Measurements from ENCODE around the gene LRRC36.

Gene LRRC36

GRCh38 chr16:67403976-67404555 is 77.5 kb downstream of the LRRC36 start:
- H3K4me1 ChIP-seq (ENCODE audit: control insufficient read depth in 2 of 2, insufficient read depth in 2 of 2, low read length in 2 of 2): peaks cover 20 to 31% of the 10 kb centered on the region in 2 donors
- peak overlapping the region; percentile 94 to 95 for H3K27ac ChIP-seq (ENCODE audit: low read depth in 2 of 2, low read length in 2 of 2)
- no peak overlapping the region for H3K4me3 ChIP-seq (ENCODE audit: low read length in 2 of 2)
- no peaks in the 10 kb centered on the region for H3K27me3 ChIP-seq (ENCODE audit: control insufficient read depth in 2 of 2, insufficient read depth in 2 of 2, low read length in 2 of 2)
- peak overlapping the region; percentile 74 to 77 for H3K9ac ChIP-seq (ENCODE audit: low read depth in 1 of 2, low read length in 2 of 2)
- H3K9me3 ChIP-seq (ENCODE audit: control insufficient read depth in 2 of 2, low read length in 2 of 2): no peaks in the 10 kb centered on the region
- H3K36me3 ChIP-seq (ENCODE audit: control insufficient read depth in 2 of 2, insufficient read depth in 2 of 2, low read length in 2 of 2): no peaks in the 10 kb centered on the region

DNA sequence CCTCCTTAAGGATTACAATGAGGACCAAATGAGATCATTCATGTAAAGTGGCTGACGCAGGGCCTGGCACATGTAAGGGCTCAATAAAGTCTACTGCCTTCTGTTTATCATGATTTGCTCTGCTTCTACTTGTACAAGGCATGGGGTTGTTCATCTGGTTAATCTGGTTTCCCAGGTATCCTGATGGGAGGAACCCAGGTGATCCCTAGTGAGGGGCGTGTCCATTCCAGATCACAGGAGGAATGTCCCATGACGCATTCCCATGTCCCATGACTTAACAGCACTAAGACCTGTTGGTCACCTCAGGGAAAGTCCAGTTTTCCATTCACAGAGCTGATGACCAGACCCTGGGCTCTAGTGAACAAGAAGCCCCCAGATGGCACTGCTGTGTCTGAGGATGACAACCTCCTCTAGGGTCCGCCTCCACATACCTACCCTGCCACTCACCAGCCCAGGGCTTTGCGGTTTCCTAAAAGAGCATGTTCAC is 78.2 kb downstream of the LRRC36 start:
- H3K4me1 ChIP-seq (ENCODE audit: control insufficient read depth in 2 of 2, insufficient read depth in 2 of 2, low read length in 2 of 2): peaks cover 14 to 31% of the 10 kb centered on the region in 2 donors
- H3K27ac ChIP-seq (ENCODE audit: low read depth in 2 of 2, low read length in 2 of 2): peak overlapping the region; percentile 94 to 95

GRCh38 chr16:67405336-67405735 is 78.7 kb downstream of the LRRC36 start:
- Histone ChIP-seq H3K9me3 (ENCODE audit: control insufficient read depth in 2 of 2, low read length in 2 of 2) (no peaks in the 10 kb centered on the region), H3K27ac (ENCODE audit: low read depth in 2 of 2, low read length in 2 of 2) (peak overlapping the region; percentile 94 to 95), H3K4me3 (ENCODE audit: low read length in 2 of 2) (no peak overlapping the region), H3K27me3 (ENCODE audit: control insufficient read depth in 2 of 2, insufficient read depth in 2 of 2, low read length in 2 of 2) (no peaks in the 10 kb centered on the region), H3K9ac (ENCODE audit: low read depth in 1 of 2, low read length in 2 of 2) (peak overlapping the region; percentile 27 to 39), H3K36me3 (ENCODE audit: control insufficient read depth in 2 of 2, insufficient read depth in 2 of 2, low read length in 2 of 2) (no peaks in the 10 kb centered on the region), H3K4me1 (ENCODE audit: control insufficient read depth in 2 of 2, insufficient read depth in 2 of 2, low read length in 2 of 2) (peaks cover 14 to 31% of the 10 kb centered on the region in 2 donors)

More for the DNA sequence above, 78.2 kb downstream of the LRRC36 start:
- Histone ChIP-seq H3K36me3 (ENCODE audit: control insufficient read depth in 2 of 2, insufficient read depth in 2 of 2, low read length in 2 of 2) (no peaks in the 10 kb centered on the region), H3K4me3 (ENCODE audit: low read length in 2 of 2) (no peak overlapping the region), H3K27me3 (ENCODE audit: control insufficient read depth in 2 of 2, insufficient read depth in 2 of 2, low read length in 2 of 2) (no peaks in the 10 kb centered on the region), H3K9ac (ENCODE audit: low read depth in 1 of 2, low read length in 2 of 2) (peak overlapping the region; percentile 27 to 74), H3K9me3 (ENCODE audit: control insufficient read depth in 2 of 2, low read length in 2 of 2) (no peaks in the 10 kb centered on the region)

GRCh38 chr16:67406111-67406971 is 79.7 kb downstream of the LRRC36 start:
- no peak overlapping the region for H3K4me3 ChIP-seq (ENCODE audit: low read length in 2 of 2)
- peaks cover 14 to 31% of the 10 kb centered on the region in 2 donors for H3K4me1 ChIP-seq (ENCODE audit: control insufficient read depth in 2 of 2, insufficient read depth in 2 of 2, low read length in 2 of 2)
- H3K36me3 ChIP-seq (ENCODE audit: control insufficient read depth in 2 of 2, insufficient read depth in 2 of 2, low read length in 2 of 2): no peaks in the 10 kb centered on the region
- H3K9ac ChIP-seq (ENCODE audit: low read depth in 1 of 2, low read length in 2 of 2): peak overlapping the region in 1 of 2 donors; percentile 24
- H3K27ac ChIP-seq (ENCODE audit: low read depth in 2 of 2, low read length in 2 of 2): peak overlapping the region; percentile 40 to 56
- no peaks in the 10 kb centered on the region for H3K9me3 ChIP-seq (ENCODE audit: control insufficient read depth in 2 of 2, low read length in 2 of 2)
- H3K27me3 ChIP-seq (ENCODE audit: control insufficient read depth in 2 of 2, insufficient read depth in 2 of 2, low read length in 2 of 2): no peaks in the 10 kb centered on the region

- Histone ChIP-seq H3K4me1 (ENCODE audit: control insufficient read depth in 2 of 2, insufficient read depth in 2 of 2, low read length in 2 of 2) (peaks cover 14 to 31% of the 10 kb centered on the region in 2 donors), H3K27me3 (ENCODE audit: control insufficient read depth in 2 of 2, insufficient read depth in 2 of 2, low read length in 2 of 2) (no peaks in the 10 kb centered on the region), H3K9ac (ENCODE audit: low read depth in 1 of 2, low read length in 2 of 2) (peak overlapping the region in 1 of 2 donors; percentile 24), H3K27ac (ENCODE audit: low read depth in 2 of 2, low read length in 2 of 2) (peak overlapping the region; percentile 40 to 56), H3K36me3 (ENCODE audit: control insufficient read depth in 2 of 2, insufficient read depth in 2 of 2, low read length in 2 of 2) (no peaks in the 10 kb centered on the region), H3K9me3 (ENCODE audit: control insufficient read depth in 2 of 2, low read length in 2 of 2) (no peaks in the 10 kb centered on the region), H3K4me3 (ENCODE audit: low read length in 2 of 2) (no peak overlapping the region)
Measured at GRCh38 chr16:67407176-67407787, 80.7 kb downstream of the LRRC36 start.

- H3K27me3 ChIP-seq (ENCODE audit: control insufficient read depth in 2 of 2, insufficient read depth in 2 of 2, low read length in 2 of 2): no peaks in the 10 kb centered on the region
- peaks cover 14 to 29% of the 10 kb centered on the region in 2 donors for H3K4me1 ChIP-seq (ENCODE audit: control insufficient read depth in 2 of 2, insufficient read depth in 2 of 2, low read length in 2 of 2)
- H3K27ac ChIP-seq (ENCODE audit: low read depth in 2 of 2, low read length in 2 of 2): no peak overlapping the region
- no peaks in the 10 kb centered on the region for H3K9me3 ChIP-seq (ENCODE audit: control insufficient read depth in 2 of 2, low read length in 2 of 2)
- no peak overlapping the region for H3K9ac ChIP-seq (ENCODE audit: low read depth in 1 of 2, low read length in 2 of 2)
- H3K36me3 ChIP-seq (ENCODE audit: control insufficient read depth in 2 of 2, insufficient read depth in 2 of 2, low read length in 2 of 2): no peaks in the 10 kb centered on the region
- no peak overlapping the region for H3K4me3 ChIP-seq (ENCODE audit: low read length in 2 of 2)
Measured at GRCh38 chr16:67407788-67408452, 81.3 kb downstream of the LRRC36 start.

DNA sequence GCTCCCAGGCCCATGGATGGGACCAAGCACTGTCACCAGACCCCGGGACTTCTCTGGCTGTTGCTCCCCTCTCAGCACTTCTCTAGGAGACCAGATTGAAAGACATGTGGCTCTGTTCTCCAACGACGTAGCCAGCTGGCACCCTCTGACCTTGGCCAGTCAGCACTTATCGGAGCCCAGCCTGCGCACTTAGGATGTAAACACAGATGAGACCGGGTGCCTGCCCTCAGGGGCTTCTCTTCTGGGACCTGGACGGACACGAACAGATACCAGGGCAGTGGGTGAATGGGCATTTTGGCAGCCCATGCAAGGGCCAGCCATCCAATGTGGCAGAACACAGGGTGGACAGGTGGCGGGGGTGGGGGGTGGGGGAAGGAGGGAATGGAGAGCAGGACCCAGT is 83.0 kb downstream of the LRRC36 start:
- Histone ChIP-seq H3K27ac (ENCODE audit: low read depth in 2 of 2, low read length in 2 of 2) (no peak overlapping the region), H3K9me3 (ENCODE audit: control insufficient read depth in 2 of 2, low read length in 2 of 2) (no peaks in the 10 kb centered on the region), H3K9ac (ENCODE audit: low read depth in 1 of 2, low read length in 2 of 2) (no peak overlapping the region)

GRCh38 chr16:67411339-67411738 is 84.7 kb downstream of the LRRC36 start:
- Histone ChIP-seq H3K27ac (ENCODE audit: low read depth in 2 of 2, low read length in 2 of 2) (no peak overlapping the region), H3K9me3 (ENCODE audit: control insufficient read depth in 2 of 2, low read length in 2 of 2) (no peaks in the 10 kb centered on the region), H3K27me3 (ENCODE audit: control insufficient read depth in 2 of 2, insufficient read depth in 2 of 2, low read length in 2 of 2) (no peaks in the 10 kb centered on the region), H3K4me3 (ENCODE audit: low read length in 2 of 2) (no peak overlapping the region), H3K4me1 (ENCODE audit: control insufficient read depth in 2 of 2, insufficient read depth in 2 of 2, low read length in 2 of 2) (peaks cover 0 to 14% of the 10 kb centered on the region in 2 donors), H3K9ac (ENCODE audit: low read depth in 1 of 2, low read length in 2 of 2) (no peak overlapping the region), H3K36me3 (ENCODE audit: control insufficient read depth in 2 of 2, insufficient read depth in 2 of 2, low read length in 2 of 2) (no peaks in the 10 kb centered on the region)

More for the DNA sequence above, 83.0 kb downstream of the LRRC36 start:
- Histone ChIP-seq H3K4me1 (ENCODE audit: control insufficient read depth in 2 of 2, insufficient read depth in 2 of 2, low read length in 2 of 2) (peaks cover 5 to 23% of the 10 kb centered on the region in 2 donors), H3K36me3 (ENCODE audit: control insufficient read depth in 2 of 2, insufficient read depth in 2 of 2, low read length in 2 of 2) (no peaks in the 10 kb centered on the region), H3K27me3 (ENCODE audit: control insufficient read depth in 2 of 2, insufficient read depth in 2 of 2, low read length in 2 of 2) (no peaks in the 10 kb centered on the region), H3K4me3 (ENCODE audit: low read length in 2 of 2) (no peak overlapping the region)

DNA sequence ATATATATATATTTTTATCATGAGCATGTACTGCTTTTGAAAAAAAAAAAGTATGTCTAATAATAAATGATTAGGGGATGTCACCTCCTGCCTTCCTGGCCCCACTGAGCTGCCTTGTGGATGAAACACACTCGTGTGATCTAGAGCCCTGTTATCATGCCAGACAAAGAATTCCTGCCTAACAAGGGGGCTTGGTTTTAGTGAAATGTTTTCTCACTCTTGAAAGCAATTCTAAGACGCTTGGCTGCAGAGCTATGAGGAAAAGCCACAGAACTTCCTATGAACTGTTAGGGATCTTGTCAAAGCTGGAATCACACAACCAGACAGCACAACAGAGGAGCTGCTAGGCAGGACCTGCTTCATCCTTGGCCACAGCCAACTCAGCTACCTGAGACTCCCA is 85.7 kb downstream of the LRRC36 start:
- no peaks in the 10 kb centered on the region for H3K36me3 ChIP-seq (ENCODE audit: control insufficient read depth in 2 of 2, insufficient read depth in 2 of 2, low read length in 2 of 2)
- no peaks in the 10 kb centered on the region for H3K9me3 ChIP-seq (ENCODE audit: control insufficient read depth in 2 of 2, low read length in 2 of 2)
- H3K27ac ChIP-seq (ENCODE audit: low read depth in 2 of 2, low read length in 2 of 2): no peak overlapping the region

More for the DNA sequence above, 85.7 kb downstream of the LRRC36 start:
- H3K4me1 ChIP-seq (ENCODE audit: control insufficient read depth in 2 of 2, insufficient read depth in 2 of 2, low read length in 2 of 2): peaks cover 3 to 12% of the 10 kb centered on the region in 2 donors
- H3K9ac ChIP-seq (ENCODE audit: low read depth in 1 of 2, low read length in 2 of 2): no peak overlapping the region
- no peak overlapping the region for H3K4me3 ChIP-seq (ENCODE audit: low read length in 2 of 2)
- no peaks in the 10 kb centered on the region for H3K27me3 ChIP-seq (ENCODE audit: control insufficient read depth in 2 of 2, insufficient read depth in 2 of 2, low read length in 2 of 2)
